Measurements from ENCODE around the gene RIC3.

RIC3 gene

DNA sequence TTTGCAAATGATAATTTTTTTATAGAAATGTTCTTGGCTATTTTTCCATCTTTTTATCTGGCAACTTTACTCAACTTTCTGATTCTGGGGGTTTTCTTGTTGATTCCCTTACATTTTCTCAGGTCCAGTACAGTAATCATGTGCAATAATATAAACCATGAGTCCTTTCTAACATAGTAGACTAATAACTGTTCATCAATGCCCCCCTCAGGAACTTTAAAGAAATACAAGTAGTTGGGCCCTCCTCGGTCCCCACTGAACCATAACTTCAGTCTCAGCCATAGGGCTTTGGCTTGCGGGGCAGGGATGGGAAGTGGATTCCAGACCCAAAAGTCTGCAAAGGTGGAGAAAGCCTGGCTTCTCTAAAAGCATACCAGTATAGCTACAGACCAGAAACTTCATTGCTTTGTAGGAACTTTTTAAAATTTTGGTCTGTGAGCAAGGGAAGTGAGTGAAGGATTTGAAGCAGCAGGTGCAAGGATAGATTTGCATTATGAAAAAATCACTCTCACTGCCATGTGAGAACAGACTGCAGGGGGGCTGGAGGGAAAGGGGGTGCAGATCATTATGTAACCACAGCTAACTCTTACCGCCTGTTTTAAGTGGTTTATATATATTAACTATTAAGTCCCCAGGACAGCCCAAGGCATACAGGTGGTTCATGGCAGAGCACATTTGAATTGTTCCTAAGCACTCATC, 98.3 kb downstream of the RIC3 start:
- no peak for DNase-seq (ENCODE audit: low read depth)
- H3K4me3 ChIP-seq (ENCODE audit: low read depth, low read length), result no peak overlapping the region
- TF ChIP-seq, protein P1, sequence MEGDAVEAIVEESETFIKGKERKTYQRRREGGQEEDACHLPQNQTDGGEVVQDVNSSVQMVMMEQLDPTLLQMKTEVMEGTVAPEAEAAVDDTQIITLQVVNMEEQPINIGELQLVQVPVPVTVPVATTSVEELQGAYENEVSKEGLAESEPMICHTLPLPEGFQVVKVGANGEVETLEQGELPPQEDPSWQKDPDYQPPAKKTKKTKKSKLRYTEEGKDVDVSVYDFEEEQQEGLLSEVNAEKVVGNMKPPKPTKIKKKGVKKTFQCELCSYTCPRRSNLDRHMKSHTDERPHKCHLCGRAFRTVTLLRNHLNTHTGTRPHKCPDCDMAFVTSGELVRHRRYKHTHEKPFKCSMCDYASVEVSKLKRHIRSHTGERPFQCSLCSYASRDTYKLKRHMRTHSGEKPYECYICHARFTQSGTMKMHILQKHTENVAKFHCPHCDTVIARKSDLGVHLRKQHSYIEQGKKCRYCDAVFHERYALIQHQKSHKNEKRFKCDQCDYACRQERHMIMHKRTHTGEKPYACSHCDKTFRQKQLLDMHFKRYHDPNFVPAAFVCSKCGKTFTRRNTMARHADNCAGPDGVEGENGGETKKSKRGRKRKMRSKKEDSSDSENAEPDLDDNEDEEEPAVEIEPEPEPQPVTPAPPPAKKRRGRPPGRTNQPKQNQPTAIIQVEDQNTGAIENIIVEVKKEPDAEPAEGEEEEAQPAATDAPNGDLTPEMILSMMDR (IDR thresholded peaks at IDR 0.05; ENCODE audit: low read depth, low read length, missing control alignments), result peak; percentile 48
- in situ Hi-C loops (cut with HindIII; ENCODE audit: low sequenced_read_pairs), result no loop called here

DNA sequence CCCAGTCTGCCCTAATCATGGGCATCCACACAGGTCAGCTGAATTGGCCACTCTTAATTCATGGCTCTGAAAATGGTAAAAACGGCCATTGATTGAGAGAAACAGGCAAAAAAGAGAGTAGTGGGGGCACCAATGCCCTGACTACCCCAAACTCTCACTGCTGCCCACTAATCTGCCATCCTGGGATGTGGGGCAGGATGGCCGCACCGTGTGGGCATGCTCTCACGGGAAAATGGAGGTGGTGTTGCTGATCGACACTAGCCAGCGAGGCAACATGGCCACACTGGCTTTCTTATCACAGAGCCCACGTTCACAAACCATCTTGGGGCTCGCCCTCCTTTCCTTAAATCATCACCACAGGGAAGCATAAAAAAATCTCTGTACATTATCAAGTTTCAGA, 99.1 kb downstream of the RIC3 start:
- in situ Hi-C loops (cut with HindIII; ENCODE audit: low sequenced_read_pairs), result no loop called here
- TF ChIP-seq, protein P1 (IDR thresholded peaks at IDR 0.05; ENCODE audit: low read depth, low read length, missing control alignments), result no peak

DNA sequence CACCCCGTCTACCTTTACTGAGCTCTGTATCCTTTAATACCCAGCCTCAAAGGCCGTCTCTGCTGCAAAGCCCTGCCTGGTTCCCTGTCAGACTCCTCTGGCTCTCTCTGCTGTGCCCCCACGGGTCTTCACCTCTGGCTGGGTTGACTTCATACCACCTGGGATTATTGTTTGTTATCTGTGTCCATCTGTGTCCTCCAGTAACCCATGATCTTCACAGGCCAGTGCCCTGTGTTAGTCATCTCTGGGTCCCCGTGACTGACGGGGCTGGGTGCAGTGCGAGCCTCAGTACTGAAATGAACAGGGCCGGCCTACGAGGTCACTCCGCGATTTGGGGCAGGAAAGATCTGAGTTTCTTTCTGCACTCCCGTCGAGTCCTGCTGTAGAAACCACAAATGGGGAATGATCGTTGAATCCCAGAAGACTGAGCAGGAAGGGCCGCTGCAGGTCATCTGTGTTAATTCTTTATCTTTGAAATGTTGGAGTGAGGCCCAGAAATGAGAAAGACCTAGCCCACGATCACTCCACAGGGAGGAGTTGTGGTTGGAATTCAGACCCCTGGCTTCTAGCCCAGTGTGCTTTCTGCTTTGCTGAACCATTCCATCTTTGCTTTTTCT, 100.1 kb downstream of the RIC3 start:
- TF ChIP-seq, protein P1 (IDR thresholded peaks at IDR 0.05; ENCODE audit: low read depth, low read length, missing control alignments), result no peak
- DNase-seq (ENCODE audit: low read depth), result peak; percentile 95
- in situ Hi-C loops (cut with HindIII; ENCODE audit: low sequenced_read_pairs), result no loop called here
- H3K4me3 ChIP-seq (ENCODE audit: low read depth, low read length), result no peak overlapping the region

More for the DNA sequence above, 99.1 kb downstream of the RIC3 start:
- no peak for DNase-seq (ENCODE audit: low read depth)
- H3K4me3 ChIP-seq (ENCODE audit: low read depth, low read length), result no peak overlapping the region

DNA sequence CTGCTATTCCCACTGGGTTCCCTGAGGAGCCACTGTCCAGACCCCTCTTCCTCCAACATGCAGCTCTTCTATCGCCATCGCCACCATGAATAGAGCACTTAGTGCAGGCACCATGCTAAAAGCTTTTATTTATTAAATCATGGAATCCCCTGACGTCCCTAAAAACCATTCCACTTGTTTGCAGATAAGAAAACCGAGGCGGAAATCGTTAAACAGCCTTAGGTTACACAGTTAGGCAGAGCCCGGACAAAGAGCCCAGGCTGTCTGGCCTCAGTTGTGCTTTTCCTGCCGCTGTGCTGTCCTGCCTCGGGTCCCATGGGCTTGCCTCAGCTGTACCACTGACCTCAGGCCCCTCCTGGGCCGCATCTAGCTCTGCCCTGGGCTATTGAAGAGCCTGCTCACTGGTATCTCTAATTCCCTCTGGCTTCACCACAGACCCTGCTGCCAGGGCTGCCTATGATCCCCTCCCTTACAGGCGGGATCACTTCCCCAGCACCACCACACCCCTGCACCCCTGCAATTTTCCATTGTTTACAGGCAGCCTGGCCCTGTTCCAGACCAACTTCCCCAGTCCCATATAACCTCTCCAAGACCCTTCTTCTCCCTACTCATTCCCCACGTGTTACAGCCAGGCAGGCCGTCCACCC, 100.8 kb downstream of the RIC3 start:
- TF ChIP-seq, protein P1 (IDR thresholded peaks at IDR 0.05; ENCODE audit: low read depth, low read length, missing control alignments), result no peak
- DNase-seq (ENCODE audit: low read depth), result no peak
- in situ Hi-C loops (cut with HindIII; ENCODE audit: low sequenced_read_pairs), result no loop called here
- H3K4me3 ChIP-seq (ENCODE audit: low read depth, low read length), result no peak overlapping the region

DNA sequence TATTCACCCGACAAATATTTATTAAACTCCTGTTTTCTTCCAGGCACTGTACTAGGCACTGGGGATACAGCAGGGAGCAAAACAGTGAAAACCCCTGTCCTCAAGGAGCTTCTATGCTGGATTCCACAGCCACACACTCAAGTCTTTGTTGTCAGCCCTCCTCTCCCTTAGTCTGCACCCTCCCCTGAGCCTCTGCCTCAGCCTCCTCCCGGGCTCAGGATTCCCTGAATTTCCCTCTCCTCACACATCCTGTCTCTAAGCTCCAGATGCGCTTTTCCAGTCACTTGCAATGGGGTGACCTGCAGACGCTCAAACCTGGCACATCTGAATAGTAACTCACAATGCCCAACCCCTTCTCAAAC, 101.3 kb downstream of the RIC3 start:
- TF ChIP-seq, protein P1 (IDR thresholded peaks at IDR 0.05; ENCODE audit: low read depth, low read length, missing control alignments), result no peak
- H3K4me3 ChIP-seq (ENCODE audit: low read depth, low read length), result no peak overlapping the region
- DNase-seq (ENCODE audit: low read depth), result no peak
- in situ Hi-C loops (cut with HindIII; ENCODE audit: low sequenced_read_pairs), result no loop called here

DNA sequence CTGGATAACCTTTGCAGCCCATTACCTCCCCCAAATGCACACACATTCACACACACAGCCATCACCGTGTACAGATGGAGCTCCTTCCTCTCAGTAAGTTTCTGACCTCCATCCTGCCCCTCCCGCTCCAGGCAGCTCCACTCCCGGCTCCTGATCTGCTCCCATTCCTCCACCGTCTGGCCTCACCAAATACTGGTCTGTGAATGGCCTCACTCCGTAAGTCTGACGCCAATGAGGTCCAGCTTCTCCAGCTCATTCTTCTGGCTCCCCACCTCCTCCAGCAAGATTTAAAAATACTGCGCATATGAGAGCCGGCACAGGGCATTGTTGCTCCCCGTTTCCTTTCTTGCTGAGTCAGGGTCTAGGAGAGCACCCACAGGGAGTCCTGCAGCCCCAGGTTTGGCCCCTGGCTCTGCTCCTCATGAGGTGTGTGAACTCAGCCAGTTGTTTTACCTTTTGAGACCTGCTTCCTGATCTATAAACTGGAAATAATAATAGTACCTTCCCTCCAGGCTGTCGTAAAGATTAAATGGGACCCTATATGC, 101.8 kb downstream of the RIC3 start:
- in situ Hi-C loops (cut with HindIII; ENCODE audit: low sequenced_read_pairs), result no loop called here

More for the DNA sequence above, 101.8 kb downstream of the RIC3 start:
- DNase-seq (ENCODE audit: low read depth), result no peak
- H3K4me3 ChIP-seq (ENCODE audit: low read depth, low read length), result no peak overlapping the region
- TF ChIP-seq, protein P1 (IDR thresholded peaks at IDR 0.05; ENCODE audit: low read depth, low read length, missing control alignments), result no peak
